HCT116 (cell line): Measurements from ENCODE around the gene GNG12. TPM values are rescaled to one million over a fixed set of nuclear protein-coding genes. Genes with fewer than 3 reads are reported as not detected.

Source experiments
- ATAC-seq: fragments of 200-7000 bp; cut with Tn5 transposase; 2 replicates; pipeline ENCODE4 v1.9.1; 2020; ENCODE audit warnings: mild to moderate bottlenecking, moderate library complexity
- BruUV-seq: library from RNA; stranded (reverse); fragments of 400-500 nt; replicated peaks from 2 replicates; lab custom pipeline; 2021; lab: Mats Ljungman, UMichigan
- CTCF ChIA-PET: fragments of 300-600 bp; sonication (Branson Sonifier 250); formaldehyde crosslinking; loops from one replicate; lab custom pipeline; 2021; ENCODE audit warnings: antibody characterized with exemption; lab: Charles Lee
- POLR2A ChIA-PET: fragments of 300-600, 350-600 bp; sonication (Branson Sonifier 250); formaldehyde crosslinking; loops from one replicate; lab custom pipeline; 2021; ENCODE audit warnings: antibody characterized with exemption; lab: Charles Lee
- RAD21 ChIA-PET, 2 experiments: fragments of 300-600 bp; sonication (Branson Sonifier 250); formaldehyde crosslinking; loops; one replicate each; lab custom pipeline; 2023; ENCODE audit warnings: low total read pairs in 2 of 2; ENCODE audit not compliant: uncharacterized antibody in 2 of 2, unreplicated experiment in 2 of 2, low non-redundant PET in 1 of 2; lab: Charles Lee
- DNase-seq: peaks from one replicate; pipeline ENCODE4 v3.0.0-alpha.2; 2010; ENCODE audit warnings: low read depth, low spot score
- H2AFZ ChIP-seq: fragments of 200-600 bp; shearing (Covaris generic), sonication (generic); 2 replicates; pipeline ENCODE4 v1.6.1; 2017; ENCODE audit warnings: low read depth, mixed run types, mixed read lengths, antibody characterized with exemption, low read length; ENCODE audit not compliant: poor library complexity, severe bottlenecking
- H3K27ac ChIP-seq: 2 replicates; pipeline ENCODE4 v1.5.1; 2012; ENCODE audit warnings: low read depth, low read length
- H3K27me3 ChIP-seq: fragments of 200-600 bp; sonication (generic); 2 replicates; pipeline ENCODE4 v1.6.1; 2016; ENCODE audit warnings: mixed run types, low read length, mixed read lengths; ENCODE audit not compliant: insufficient read depth
- H3K36me3 ChIP-seq, 2 experiments: fragments of 200-500 bp in 1 of 2; fragments of 200-600 bp in 1 of 2; sonication (Bioruptor generic) in 1 of 2; sonication (generic) in 1 of 2; 2 replicates each; pipeline versions ENCODE4 v1.5.1 to v1.6.1; 2014 to 2016; ENCODE audit warnings: low read length in 2 of 2, inconsistent platforms in 1 of 2, mixed read lengths in 1 of 2, mixed run types in 1 of 2; ENCODE audit not compliant: insufficient read depth in 2 of 2, control insufficient read depth in 1 of 2
- H3K4me1 ChIP-seq, 2 experiments: fragments of 200-600 bp in 1 of 2; sonication (generic) in 1 of 2; 2 replicates each; pipeline versions ENCODE4 v1.5.1 to v1.6.1; 2012 to 2017; ENCODE audit warnings: low read length in 2 of 2, inconsistent platforms in 1 of 2, mild to moderate bottlenecking in 1 of 2, mixed read lengths in 1 of 2, mixed run types in 1 of 2, moderate library complexity in 1 of 2; ENCODE audit not compliant: insufficient read depth in 2 of 2, control insufficient read depth in 1 of 2
- H3K4me2 ChIP-seq: fragments of 200-600 bp; sonication (generic); 2 replicates; pipeline ENCODE4 v1.6.1; 2017; ENCODE audit warnings: mixed run types, low read length, mixed read lengths
- H3K4me3 ChIP-seq, 2 experiments: fragments of 200-600 bp in 1 of 2; sonication (generic) in 1 of 2; replicated peaks in 1 of 2; 2 replicates each; pipeline ENCODE4 v1.5.1; 2011 to 2016; ENCODE audit warnings: low read length in 2 of 2, control low read depth in 1 of 2, low read depth in 1 of 2, mild to moderate bottlenecking in 1 of 2, mixed read lengths in 1 of 2, mixed run types in 1 of 2
- H3K79me2 ChIP-seq: fragments of 200-600 bp; sonication (generic); 2 replicates; pipeline ENCODE4 v1.6.1; 2017; ENCODE audit warnings: mild to moderate bottlenecking, mixed run types, low read length, moderate library complexity, mixed read lengths; ENCODE audit not compliant: insufficient read depth
- H3K9ac ChIP-seq: fragments of 200-600 bp; sonication (generic); 2 replicates; pipeline ENCODE4 v1.6.1; 2016; ENCODE audit warnings: low read length, mixed read lengths
- H3K9me2 ChIP-seq: fragments of 200-600 bp; sonication (generic), shearing (Covaris generic); 2 replicates; pipeline ENCODE4 v1.6.1; 2017; ENCODE audit warnings: mixed run types, mild to moderate bottlenecking, moderate library complexity; ENCODE audit not compliant: insufficient read depth
- H3K9me3 ChIP-seq, 2 experiments: fragments of 200-500 bp in 1 of 2; fragments of 200-600 bp in 1 of 2; sonication (Bioruptor generic) in 1 of 2; sonication (generic) in 1 of 2; 2 replicates each; pipeline ENCODE4 v1.6.1; 2014 to 2017; ENCODE audit warnings: low read length in 2 of 2, mixed read lengths in 2 of 2, inconsistent platforms in 1 of 2, low read depth in 1 of 2, mild to moderate bottlenecking in 1 of 2, mixed run types in 1 of 2, moderate library complexity in 1 of 2; ENCODE audit not compliant: control insufficient read depth in 1 of 2, insufficient read depth in 1 of 2
- H4K20me1 ChIP-seq: fragments of 200-600 bp; sonication (generic), shearing (Covaris generic); 2 replicates; pipeline ENCODE4 v1.6.1; 2017; ENCODE audit warnings: mixed run types, mild to moderate bottlenecking, moderate library complexity; ENCODE audit not compliant: insufficient read depth
- CEBPB ChIP-seq: IDR thresholded peaks from 2 replicates; pipeline ENCODE4 v1.6.1; 2012; ENCODE audit warnings: low read depth
- ELF1 ChIP-seq: IDR thresholded peaks from 2 replicates; pipeline ENCODE4 v1.6.1; 2012; ENCODE audit warnings: low read depth, borderline replicate concordance
- EZH2phosphoT487 ChIP-seq: fragments of 200-600 bp; IDR thresholded peaks from 2 replicates; pipeline ENCODE4 v1.6.1; 2018; ENCODE audit warnings: antibody characterized with exemption, borderline replicate concordance
- FOSL1 ChIP-seq: IDR thresholded peaks from 2 replicates; pipeline ENCODE4 v1.6.1; 2012; ENCODE audit warnings: low read depth
- JUND ChIP-seq: IDR thresholded peaks from 2 replicates; pipeline ENCODE4 v1.6.1; 2012
- SP1 ChIP-seq: IDR thresholded peaks from 2 replicates; pipeline ENCODE4 v1.6.1; 2012; ENCODE audit warnings: low read depth
- TCF7L2 ChIP-seq: IDR thresholded peaks from 2 replicates; pipeline ENCODE4 v1.7.0; 2011; ENCODE audit warnings: borderline replicate concordance, inconsistent platforms; ENCODE audit not compliant: insufficient read depth, insufficient read length; ENCODE audit errors: extremely low read depth
- YY1 ChIP-seq: IDR thresholded peaks from 2 replicates; pipeline ENCODE4 v1.6.1; 2011; ENCODE audit warnings: low read length, low read depth, moderate library complexity, mild to moderate bottlenecking; ENCODE audit not compliant: insufficient replicate concordance; ENCODE audit errors: extremely low read depth
- ZNF274 ChIP-seq: fragments of 200-500 bp; sonication (Bioruptor generic); IDR thresholded peaks from 2 replicates; pipeline ENCODE4 v1.6.1; 2014; ENCODE audit warnings: mild to moderate bottlenecking, low read depth, low read length, inconsistent platforms
- intact Hi-C: fragments of 100-400 bp; cut with micrococcal nuclease; formaldehyde crosslinking; loops from 2 replicates; pipeline ENCODE4 v1.10.0; 2022
- total RNA-seq: library from RNA; stranded (reverse); gene quantifications from one replicate; pipeline ENCODE4 v1.2.1, GENCODE V29; 2021; ENCODE audit not compliant: unreplicated experiment
- TF ChIP-seq, protein P1 (sequence below): IDR thresholded peaks from 2 replicates; pipeline ENCODE4 v1.6.1; 2012; ENCODE audit warnings: low read depth
- TF ChIP-seq, protein P2 (sequence below): IDR thresholded peaks from 2 replicates; pipeline ENCODE4 v1.6.1; 2012

GNG12 gene
- total RNA-seq, 1 experiment from 2014 or later = 49.6 TPM

- no peaks in the 10 kb centered on the region for H3K27me3 ChIP-seq
- ChIA-PET POLR2A (no interaction called here), CTCF (no interaction called here), RAD21 (no interaction called here)
- no peaks in the 10 kb centered on the region for H4K20me1 ChIP-seq
- TF ChIP-seq CEBPB = no peak
- no peak for TF ChIP-seq SP1
- TF ChIP-seq, protein P1, sequence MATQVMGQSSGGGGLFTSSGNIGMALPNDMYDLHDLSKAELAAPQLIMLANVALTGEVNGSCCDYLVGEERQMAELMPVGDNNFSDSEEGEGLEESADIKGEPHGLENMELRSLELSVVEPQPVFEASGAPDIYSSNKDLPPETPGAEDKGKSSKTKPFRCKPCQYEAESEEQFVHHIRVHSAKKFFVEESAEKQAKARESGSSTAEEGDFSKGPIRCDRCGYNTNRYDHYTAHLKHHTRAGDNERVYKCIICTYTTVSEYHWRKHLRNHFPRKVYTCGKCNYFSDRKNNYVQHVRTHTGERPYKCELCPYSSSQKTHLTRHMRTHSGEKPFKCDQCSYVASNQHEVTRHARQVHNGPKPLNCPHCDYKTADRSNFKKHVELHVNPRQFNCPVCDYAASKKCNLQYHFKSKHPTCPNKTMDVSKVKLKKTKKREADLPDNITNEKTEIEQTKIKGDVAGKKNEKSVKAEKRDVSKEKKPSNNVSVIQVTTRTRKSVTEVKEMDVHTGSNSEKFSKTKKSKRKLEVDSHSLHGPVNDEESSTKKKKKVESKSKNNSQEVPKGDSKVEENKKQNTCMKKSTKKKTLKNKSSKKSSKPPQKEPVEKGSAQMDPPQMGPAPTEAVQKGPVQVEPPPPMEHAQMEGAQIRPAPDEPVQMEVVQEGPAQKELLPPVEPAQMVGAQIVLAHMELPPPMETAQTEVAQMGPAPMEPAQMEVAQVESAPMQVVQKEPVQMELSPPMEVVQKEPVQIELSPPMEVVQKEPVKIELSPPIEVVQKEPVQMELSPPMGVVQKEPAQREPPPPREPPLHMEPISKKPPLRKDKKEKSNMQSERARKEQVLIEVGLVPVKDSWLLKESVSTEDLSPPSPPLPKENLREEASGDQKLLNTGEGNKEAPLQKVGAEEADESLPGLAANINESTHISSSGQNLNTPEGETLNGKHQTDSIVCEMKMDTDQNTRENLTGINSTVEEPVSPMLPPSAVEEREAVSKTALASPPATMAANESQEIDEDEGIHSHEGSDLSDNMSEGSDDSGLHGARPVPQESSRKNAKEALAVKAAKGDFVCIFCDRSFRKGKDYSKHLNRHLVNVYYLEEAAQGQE = no peak
- TF ChIP-seq EZH2phosphoT487 = no peak
- TF ChIP-seq TCF7L2 = no peak
- no peak for TF ChIP-seq FOSL1
- TF ChIP-seq ELF1 = no peak
- TF ChIP-seq, protein P2, sequence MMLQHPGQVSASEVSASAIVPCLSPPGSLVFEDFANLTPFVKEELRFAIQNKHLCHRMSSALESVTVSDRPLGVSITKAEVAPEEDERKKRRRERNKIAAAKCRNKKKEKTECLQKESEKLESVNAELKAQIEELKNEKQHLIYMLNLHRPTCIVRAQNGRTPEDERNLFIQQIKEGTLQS = no peak
- no peak for TF ChIP-seq ZNF274
- no peak for TF ChIP-seq YY1
- no peak for TF ChIP-seq JUND
- DNase-seq (no peak), ATAC-seq (no peak)
- no peak overlapping the region for H3K4me2 ChIP-seq
- no peaks in the 10 kb centered on the region for H3K9me2 ChIP-seq
- H3K4me3 ChIP-seq = no peak overlapping the region
- H3K79me2 ChIP-seq = peaks cover 53% of the 10 kb centered on the region
- H3K9ac ChIP-seq = no peak overlapping the region
- BruUV-seq = no TSS peak
- H3K27ac ChIP-seq = no peak overlapping the region
- H3K36me3 ChIP-seq = no peaks in the 10 kb centered on the region
- H3K9me3 ChIP-seq = no peaks in the 10 kb centered on the region
- peaks cover 3 to 12% of the 10 kb centered on the region in 2 experiments; a peak in 2 of 4 replicates for H3K4me1 ChIP-seq
- H2AFZ ChIP-seq = no peak overlapping the region
- intact Hi-C loops = no loop called here
These were observed 17.2 kb downstream of the GNG12 start for GRCh38 chr1:67816095-67816475.
